Endothelial cell of umbilical vein (primary cell): ENCODE measurements around the gene LCA5L. TPM values are rescaled to one million over a fixed set of nuclear protein-coding genes. Genes with fewer than 3 reads are reported as not detected.

Experiments
- BruUV-seq: library from RNA; stranded (reverse); fragments of 400-500 nt; replicated peaks from 2 replicates; lab custom pipeline; 2021; lab: Mats Ljungman, UMichigan
- CTCF ChIA-PET: fragments of 300-600, 350-600 bp; sonication (Branson Sonifier 250); formaldehyde crosslinking; loops from one replicate; lab custom pipeline; 2021; ENCODE audit warnings: antibody characterized with exemption, inconsistent platforms; lab: Charles Lee
- POLR2A ChIA-PET: fragments of 300-600, 350-600 bp; sonication (Branson Sonifier 250); formaldehyde crosslinking; loops from one replicate; lab custom pipeline; 2021; ENCODE audit warnings: antibody characterized with exemption, inconsistent platforms; lab: Charles Lee
- DNase-seq: peaks from one replicate; pipeline ENCODE4 v3.0.0-alpha.2; 2011; ENCODE audit warnings: low read depth, low spot score
- FAIRE-seq: peaks from 2 replicates; lab custom pipeline; 2011; peaks lifted over from hg19 to GRCh38; lab: Jason Lieb, UNC
- H2AFZ ChIP-seq: 2 replicates; pipeline ENCODE4 v1.6.0; 2012; ENCODE audit warnings: low read depth, low read length, control low read depth, inconsistent platforms
- H3K27ac ChIP-seq: 2 replicates; pipeline ENCODE4 v1.5.1; 2011; ENCODE audit warnings: low read depth, mild to moderate bottlenecking, control low read depth, low read length, moderate library complexity; ENCODE audit not compliant: insufficient read depth
- H3K27me3 ChIP-seq, 2 experiments: 2 replicates each; pipeline versions ENCODE4 v1.6.0 to v1.6.1; 2011; ENCODE audit warnings: low read length in 2 of 2, mixed read lengths in 1 of 2; ENCODE audit not compliant: control insufficient read depth in 2 of 2, insufficient read depth in 2 of 2
- H3K36me3 ChIP-seq, 2 experiments: 2 replicates in 1 of 2; 3 replicates in 1 of 2; pipeline ENCODE4 v1.5.1; 2011; ENCODE audit warnings: low read length in 2 of 2, mild to moderate bottlenecking in 1 of 2, moderate library complexity in 1 of 2; ENCODE audit not compliant: control insufficient read depth in 2 of 2, insufficient read depth in 2 of 2; ENCODE audit errors: extremely low read depth in 1 of 2
- H3K4me1 ChIP-seq: 3 replicates; pipeline ENCODE4 v1.5.1; 2011; ENCODE audit warnings: mild to moderate bottlenecking, low read length; ENCODE audit not compliant: control insufficient read depth, insufficient read depth; ENCODE audit errors: extremely low read depth
- H3K4me2 ChIP-seq: 2 replicates; pipeline ENCODE4 v1.6.1; 2011; ENCODE audit warnings: low read length, control low read depth, mixed read lengths; ENCODE audit not compliant: insufficient read depth
- H3K4me3 ChIP-seq, 3 experiments: fragments of 200-600 bp in 1 of 3; sonication (generic), shearing (Covaris generic) in 1 of 3; replicated peaks in 1 of 3; 2 replicates each; pipeline ENCODE4 v1.5.1; 2011 to 2016; ENCODE audit warnings: control low read depth in 3 of 3, low read length in 3 of 3, mild to moderate bottlenecking in 2 of 3, inconsistent platforms in 1 of 3, low read depth in 1 of 3, moderate library complexity in 1 of 3; ENCODE audit not compliant: insufficient read depth in 1 of 3
- H3K79me2 ChIP-seq: 2 replicates; pipeline ENCODE4 v1.6.0; 2012; ENCODE audit warnings: low read length, inconsistent platforms; ENCODE audit not compliant: control insufficient read depth, insufficient read depth
- H3K9ac ChIP-seq: replicated peaks from 2 replicates; pipeline ENCODE3; 2011; ENCODE audit warnings: low read length, control low read depth; ENCODE audit not compliant: insufficient read depth; ENCODE audit errors: extremely low read depth
- H3K9me1 ChIP-seq: replicated peaks from 3 replicates; pipeline ENCODE4 v1.6.0; 2011; ENCODE audit warnings: mild to moderate bottlenecking, low read length; ENCODE audit not compliant: control insufficient read depth, insufficient read depth; ENCODE audit errors: extremely low read depth
- H3K9me3 ChIP-seq: replicated peaks from 2 replicates; pipeline ENCODE4 v1.5.1; 2012; ENCODE audit warnings: low read length, inconsistent platforms; ENCODE audit not compliant: control insufficient read depth, insufficient read depth
- H4K20me1 ChIP-seq: replicated peaks from 2 replicates; pipeline ENCODE3; 2011; ENCODE audit warnings: mild to moderate bottlenecking, low read length; ENCODE audit not compliant: control insufficient read depth, insufficient read depth; ENCODE audit errors: extremely low read depth
- CTCF ChIP-seq, 2 donors: IDR thresholded peaks; 1 replicate in 1 of 2; 2 replicates in 1 of 2; pipeline ENCODE4 v1.5.1; 2011; ENCODE audit warnings: low read length in 2 of 2, mild to moderate bottlenecking in 2 of 2, moderate library complexity in 2 of 2, control low read depth in 1 of 2, inconsistent platforms in 1 of 2, low read depth in 1 of 2; ENCODE audit not compliant: insufficient read depth in 1 of 2; ENCODE audit errors: extremely low read depth in 1 of 2
- EZH2 ChIP-seq: IDR thresholded peaks from 2 replicates; pipeline ENCODE4 v1.6.1; 2012; ENCODE audit warnings: borderline replicate concordance, low read depth, mild to moderate bottlenecking, moderate library complexity, low read length, inconsistent platforms; ENCODE audit not compliant: severe bottlenecking
- FOS ChIP-seq: IDR thresholded peaks from 2 replicates; pipeline ENCODE4 v1.6.1; 2011; ENCODE audit warnings: mild to moderate bottlenecking, low read length, moderate library complexity, borderline replicate concordance; ENCODE audit not compliant: insufficient read depth
- GATA2 ChIP-seq: IDR thresholded peaks from 2 replicates; pipeline ENCODE4 v1.7.0; 2011; ENCODE audit warnings: low read depth, mild to moderate bottlenecking, moderate library complexity, mixed read lengths, low read length; ENCODE audit not compliant: insufficient read length, insufficient read depth
- JUN ChIP-seq: IDR thresholded peaks from 2 replicates; pipeline ENCODE4 v1.6.1; 2011; ENCODE audit warnings: borderline replicate concordance, low read depth; ENCODE audit not compliant: insufficient read length, insufficient read depth
- MAX ChIP-seq: IDR thresholded peaks from 2 replicates; pipeline ENCODE4 v1.6.1; 2011; ENCODE audit not compliant: insufficient read depth, insufficient read length
- MYC ChIP-seq: IDR thresholded peaks from one replicate; pipeline ENCODE4 v1.6.1; 2011; ENCODE audit warnings: mild to moderate bottlenecking, low read depth, low read length
- POLR2A ChIP-seq: IDR thresholded peaks from 2 replicates; pipeline ENCODE4 v1.6.1; 2012; ENCODE audit warnings: low read depth, mild to moderate bottlenecking, control low read depth, low read length
- POLR2AphosphoS5 ChIP-seq: IDR thresholded peaks from 2 replicates; pipeline ENCODE4 v1.6.1; 2012; ENCODE audit warnings: low read depth, mild to moderate bottlenecking, control low read depth, low read length, moderate library complexity; ENCODE audit not compliant: insufficient read depth
- dilution Hi-C: fragments of 300-500 bp; cut with MboI; formaldehyde crosslinking; loops from one replicate; pipeline ENCODE4 v1.15.0; 2019; ENCODE audit warnings: low sequenced_read_pairs; ENCODE audit not compliant: extremely low pct_ligation_motif_present
- intact Hi-C: fragments of 100-400 bp; cut with micrococcal nuclease; formaldehyde crosslinking; loops from one replicate; pipeline ENCODE4 v1.10.0; 2022
- polyA plus RNA-seq, 4 experiments: library from polyadenylated mRNA; depleted of rRNA in 3 of 4; stranded (reverse) in 3 of 4; unstranded in 1 of 4; fragments of >200 nt; gene quantifications; 2 replicates each; pipeline versions ENCODE4 v1.2.1 to v1.2.3, GENCODE V29; 2011 to 2012; ENCODE audit warnings: missing spikeins in 1 of 4
- total RNA-seq: library from RNA; stranded (reverse); gene quantifications from 2 replicates; pipeline ENCODE4 v1.2.3, GENCODE V29; 2021

LCA5L gene
- total and polyA plus RNA-seq, 2 donors (not counting 3 experiments of a cell fraction or from before 2014, with no cell fraction given) = 0.26 to 1.0 TPM

GRCh38 chr21:39467746-39468145, 22.2 kb upstream of the LCA5L start:
- BruUV-seq = no TSS peak
- intact Hi-C loops = no loop called here
- DNase-seq (no peak), FAIRE-seq (no peak)
- no peaks in the 10 kb centered on the region for H3K79me2 ChIP-seq
- H3K27me3 ChIP-seq = no peaks in the 10 kb centered on the region
- CTCF ChIA-PET = no interaction called here
- H3K4me1 ChIP-seq = no peaks in the 10 kb centered on the region
- no peaks in the 10 kb centered on the region for H3K9me1 ChIP-seq
- no peak overlapping the region for H3K4me3 ChIP-seq
- H3K4me2 ChIP-seq = no peak overlapping the region
- dilution Hi-C loops = no loop called here
- POLR2A ChIA-PET = no interaction called here
- no peak overlapping the region for H3K27ac ChIP-seq
- TF ChIP-seq CTCF (IDR thresholded peaks at IDR 0.05; ENCODE audit: extremely low read depth in 1 of 2, insufficient read depth in 1 of 2, low read depth in 1 of 2, low read length in 2 of 2) (no peak), MAX (no peak), GATA2 (no peak), JUN (no peak), MYC (no peak), FOS (no peak), EZH2 (no peak), POLR2AphosphoS5 (no peak), POLR2A (no peak)
- H4K20me1 ChIP-seq = no peaks in the 10 kb centered on the region
- no peak overlapping the region for H2AFZ ChIP-seq
- H3K36me3 ChIP-seq = no peaks in the 10 kb centered on the region
- no peak overlapping the region for H3K9ac ChIP-seq
- H3K9me3 ChIP-seq = no peaks in the 10 kb centered on the region
